ENCODE results near the gene OR2AE1.

Gene OR2AE1

Small RNA genes within 50 kb of the gene (small RNA-seq; reads per million reads assigned to genes)
- gene AC011904.1 (0 reads per million in 2 experiments), gene CYP3A52P (0 reads per million in 2 experiments)
